Measurements from ENCODE around the gene MYO5B. TPM values are rescaled to one million over a fixed set of nuclear protein-coding genes. Genes with fewer than 3 reads are reported as not detected.

The MYO5B gene
- total RNA-seq, 2 experiments from 2014 or later: not detected

- H3K9me3 Mint-ChIP-seq: no peaks in the 10 kb centered on the region
- H3K4me3 Mint-ChIP-seq: no peak overlapping the region
- peaks cover 2% of the 10 kb centered on the region for H3K27me3 Mint-ChIP-seq
- POLR2A ChIA-PET: no interaction called here
- no peak overlapping the region for H3K27ac Mint-ChIP-seq
- H3K36me3 Mint-ChIP-seq: no peaks in the 10 kb centered on the region
- H3K4me1 Mint-ChIP-seq: peaks cover 4% of the 10 kb centered on the region
- ATAC-seq (ENCODE audit: low read depth) (no peak), DNase-seq (no peak)
Measured at GRCh38 chr18:50075772-50076171, 119.2 kb downstream of the MYO5B start.

DNA sequence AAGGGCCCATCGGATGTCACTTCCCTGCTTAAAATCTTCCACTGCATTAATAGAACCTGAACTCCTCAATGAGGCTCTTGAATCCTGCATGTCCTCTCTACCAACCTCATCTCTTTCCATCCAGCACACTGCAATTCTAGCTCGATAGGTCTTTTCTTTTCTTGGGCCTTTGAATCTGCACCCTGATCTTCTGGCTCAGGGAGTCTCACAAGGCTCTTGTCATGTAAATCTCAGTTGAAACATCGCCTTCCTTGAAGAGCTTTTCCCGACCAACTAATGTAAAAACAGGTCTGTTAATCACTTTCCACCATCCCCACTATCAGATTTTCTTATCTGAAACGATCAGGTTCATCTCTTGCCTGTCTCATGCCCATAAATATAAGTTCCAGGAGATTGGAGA is 120.5 kb downstream of the MYO5B start:
- Mint-ChIP-seq H3K9me3 (no peaks in the 10 kb centered on the region), H3K4me1 (peaks cover 4% of the 10 kb centered on the region), H3K27me3 (peaks cover 3% of the 10 kb centered on the region), H3K36me3 (no peaks in the 10 kb centered on the region), H3K4me3 (no peak overlapping the region), H3K27ac (no peak overlapping the region)
- ATAC-seq (ENCODE audit: low read depth) (no peak), DNase-seq (no peak)
- POLR2A ChIA-PET: no interaction called here

DNA sequence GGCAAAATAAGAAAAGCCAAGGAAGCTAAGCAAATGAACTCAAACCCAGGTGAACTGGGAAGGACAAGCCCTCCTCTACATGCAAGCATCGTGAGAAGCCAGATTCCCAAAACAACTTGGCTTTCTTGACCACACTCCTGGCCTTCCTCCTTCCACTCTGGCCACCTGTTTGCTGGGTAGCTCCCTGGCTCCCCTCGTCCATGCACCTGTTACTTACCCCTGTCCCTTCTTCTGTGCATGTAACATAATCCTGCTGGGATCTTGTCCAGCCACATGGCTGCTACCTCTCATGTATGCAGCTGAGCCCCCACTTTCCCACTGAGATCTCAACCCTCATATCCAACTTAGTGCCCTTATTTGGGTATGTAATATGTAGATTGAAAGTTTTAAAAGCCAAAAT is 121.6 kb downstream of the MYO5B start:
- Mint-ChIP-seq H3K9me3 (no peaks in the 10 kb centered on the region), H3K4me1 (peaks cover 4% of the 10 kb centered on the region), H3K4me3 (no peak overlapping the region), H3K36me3 (no peaks in the 10 kb centered on the region), H3K27me3 (peaks cover 4% of the 10 kb centered on the region), H3K27ac (no peak overlapping the region)
- POLR2A ChIA-PET: no interaction called here
- DNase-seq (no peak), ATAC-seq (ENCODE audit: low read depth) (no peak)

- ATAC-seq (ENCODE audit: low read depth) (no peak), DNase-seq (no peak)
- Mint-ChIP-seq H3K4me1 (peaks cover 4% of the 10 kb centered on the region), H3K36me3 (no peaks in the 10 kb centered on the region), H3K4me3 (no peak overlapping the region), H3K27me3 (peaks cover 2% of the 10 kb centered on the region), H3K27ac (no peak overlapping the region), H3K9me3 (no peaks in the 10 kb centered on the region)
- POLR2A ChIA-PET: no interaction called here
Measured at GRCh38 chr18:50072146-50072545, 122.8 kb downstream of the MYO5B start.

DNA sequence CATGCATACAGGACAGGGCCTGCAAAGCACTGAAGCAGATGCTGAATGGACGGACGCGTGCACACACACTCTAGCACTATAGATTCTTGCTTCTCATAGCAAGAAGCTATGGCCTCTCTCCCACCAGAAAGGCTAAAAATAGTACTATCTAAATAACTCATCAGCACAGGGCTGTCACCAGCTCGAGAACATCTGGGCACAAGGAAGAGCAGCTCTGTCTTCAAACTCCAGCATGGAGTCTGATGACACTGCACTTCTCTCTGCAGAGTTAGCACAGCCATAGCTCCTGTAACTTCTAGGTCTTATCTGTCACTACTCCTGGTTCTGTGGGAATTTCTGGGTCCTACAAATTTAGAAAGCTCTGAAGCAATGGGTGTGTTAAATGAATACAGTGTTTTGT is 123.5 kb downstream of the MYO5B start:
- H3K9me3 Mint-ChIP-seq: no peaks in the 10 kb centered on the region
- H3K4me1 Mint-ChIP-seq: peaks cover 4% of the 10 kb centered on the region
- H3K36me3 Mint-ChIP-seq: no peaks in the 10 kb centered on the region
- POLR2A ChIA-PET: no interaction called here
- DNase-seq (no peak), ATAC-seq (ENCODE audit: low read depth) (no peak)
- H3K27me3 Mint-ChIP-seq: peaks cover 6% of the 10 kb centered on the region
- H3K4me3 Mint-ChIP-seq: no peak overlapping the region
- no peak overlapping the region for H3K27ac Mint-ChIP-seq

DNA sequence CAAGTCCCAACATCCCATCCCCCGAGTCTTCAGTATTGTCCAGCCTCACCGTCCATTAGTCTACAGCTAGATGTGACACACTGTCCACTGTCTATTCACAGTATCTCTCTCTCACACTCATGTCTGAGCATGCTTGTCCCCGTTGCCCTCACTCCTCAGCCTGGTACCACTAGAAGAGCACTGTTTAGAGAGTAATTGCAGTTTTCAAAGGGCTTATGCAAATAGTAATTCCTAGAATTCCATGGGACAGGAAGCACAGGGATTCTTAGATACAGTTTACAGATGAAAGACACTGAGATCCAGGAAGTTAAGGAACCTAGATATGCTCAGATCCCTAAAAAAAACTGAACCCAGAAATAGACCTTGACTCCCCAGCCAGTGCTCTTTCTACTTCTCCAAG is 125.5 kb downstream of the MYO5B start:
- H3K27ac Mint-ChIP-seq: no peak overlapping the region
- no peaks in the 10 kb centered on the region for H3K36me3 Mint-ChIP-seq
- DNase-seq: no peak
- ATAC-seq (ENCODE audit: low read depth): no peak
- H3K4me1 Mint-ChIP-seq: no peaks in the 10 kb centered on the region
- no peak overlapping the region for H3K4me3 Mint-ChIP-seq
- H3K9me3 Mint-ChIP-seq: no peaks in the 10 kb centered on the region
- POLR2A ChIA-PET: no interaction called here
- peaks cover 16% of the 10 kb centered on the region for H3K27me3 Mint-ChIP-seq

GRCh38 chr18:50065527-50065926 is 129.4 kb downstream of the MYO5B start:
- POLR2A ChIA-PET: no interaction called here
- Mint-ChIP-seq H3K9me3 (no peaks in the 10 kb centered on the region), H3K4me3 (no peak overlapping the region), H3K4me1 (no peaks in the 10 kb centered on the region), H3K27ac (no peak overlapping the region), H3K27me3 (peaks cover 19% of the 10 kb centered on the region), H3K36me3 (no peaks in the 10 kb centered on the region)
- no peak for ATAC-seq (ENCODE audit: low read depth)
- DNase-seq: no peak

DNA sequence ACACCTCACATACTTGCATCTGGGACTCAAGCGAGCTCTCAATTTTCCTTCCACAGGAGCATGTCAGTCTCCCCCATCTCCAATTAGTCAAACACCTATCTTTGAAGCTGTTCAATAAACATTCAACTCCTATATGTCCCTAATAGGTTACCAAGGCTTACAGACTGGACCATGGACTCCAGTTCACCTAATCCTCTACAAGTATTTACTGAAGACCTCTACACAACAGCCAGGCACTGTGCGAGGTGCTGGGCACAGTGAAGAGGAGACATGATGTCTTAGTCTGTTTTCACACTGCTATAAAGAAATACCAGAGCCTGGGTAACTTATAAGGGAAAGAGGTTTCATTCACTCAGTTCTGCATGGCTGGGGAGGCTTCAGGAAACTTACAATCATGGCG is 129.9 kb downstream of the MYO5B start:
- Mint-ChIP-seq H3K4me1 (no peaks in the 10 kb centered on the region), H3K4me3 (no peak overlapping the region), H3K9me3 (no peaks in the 10 kb centered on the region), H3K27me3 (peaks cover 19% of the 10 kb centered on the region), H3K27ac (no peak overlapping the region), H3K36me3 (no peaks in the 10 kb centered on the region)
- ATAC-seq (ENCODE audit: low read depth): no peak
- POLR2A ChIA-PET: no interaction called here
- DNase-seq: no peak

- H3K4me3 Mint-ChIP-seq: no peak overlapping the region
- H3K27ac Mint-ChIP-seq: no peak overlapping the region
- POLR2A ChIA-PET: no interaction called here
- peaks cover 25% of the 10 kb centered on the region for H3K27me3 Mint-ChIP-seq
- no peaks in the 10 kb centered on the region for H3K36me3 Mint-ChIP-seq
- no peaks in the 10 kb centered on the region for H3K9me3 Mint-ChIP-seq
- ATAC-seq (ENCODE audit: low read depth): no peak
- DNase-seq: no peak
- no peaks in the 10 kb centered on the region for H3K4me1 Mint-ChIP-seq
Measured at GRCh38 chr18:50061876-50062517, 132.9 kb downstream of the MYO5B start.

- H3K9me3 Mint-ChIP-seq: no peaks in the 10 kb centered on the region
- DNase-seq (no peak), ATAC-seq (ENCODE audit: low read depth) (no peak)
- H3K4me3 Mint-ChIP-seq: no peak overlapping the region
- POLR2A ChIA-PET: no interaction called here
- peaks cover 20% of the 10 kb centered on the region for H3K27me3 Mint-ChIP-seq
- no peak overlapping the region for H3K27ac Mint-ChIP-seq
- no peaks in the 10 kb centered on the region for H3K36me3 Mint-ChIP-seq
- no peaks in the 10 kb centered on the region for H3K4me1 Mint-ChIP-seq
Measured at GRCh38 chr18:50060822-50061221, 134.1 kb downstream of the MYO5B start.

- peaks cover 16% of the 10 kb centered on the region for H3K27me3 Mint-ChIP-seq
- no peak for ATAC-seq (ENCODE audit: low read depth)
- H3K27ac Mint-ChIP-seq: no peak overlapping the region
- no peak for DNase-seq
- no peaks in the 10 kb centered on the region for H3K9me3 Mint-ChIP-seq
- no peaks in the 10 kb centered on the region for H3K36me3 Mint-ChIP-seq
- H3K4me1 Mint-ChIP-seq: no peaks in the 10 kb centered on the region
- no peak overlapping the region for H3K4me3 Mint-ChIP-seq
- POLR2A ChIA-PET: no interaction called here
Measured at GRCh38 chr18:50058731-50059130, 136.2 kb downstream of the MYO5B start.

- POLR2A ChIA-PET: no interaction called here
- Mint-ChIP-seq H3K27ac (no peak overlapping the region), H3K36me3 (no peaks in the 10 kb centered on the region), H3K27me3 (peaks cover 16% of the 10 kb centered on the region), H3K4me3 (no peak overlapping the region), H3K4me1 (no peaks in the 10 kb centered on the region), H3K9me3 (no peaks in the 10 kb centered on the region)
- DNase-seq (no peak), ATAC-seq (ENCODE audit: low read depth) (no peak)
Measured at GRCh38 chr18:50057009-50057408, 137.9 kb downstream of the MYO5B start.

- ATAC-seq (ENCODE audit: low read depth): no peak
- Mint-ChIP-seq H3K9me3 (peaks cover 1% of the 10 kb centered on the region), H3K36me3 (no peaks in the 10 kb centered on the region), H3K4me1 (no peaks in the 10 kb centered on the region), H3K27me3 (peaks cover 16% of the 10 kb centered on the region), H3K4me3 (no peak overlapping the region), H3K27ac (no peak overlapping the region)
- POLR2A ChIA-PET: no interaction called here
- DNase-seq: no peak
Measured at GRCh38 chr18:50056185-50056584, 138.8 kb downstream of the MYO5B start.

- POLR2A ChIA-PET: no interaction called here
- peaks cover 1% of the 10 kb centered on the region for H3K9me3 Mint-ChIP-seq
- peaks cover 12% of the 10 kb centered on the region for H3K27me3 Mint-ChIP-seq
- no peak for DNase-seq
- H3K4me3 Mint-ChIP-seq: no peak overlapping the region
- no peak overlapping the region for H3K27ac Mint-ChIP-seq
- H3K36me3 Mint-ChIP-seq: no peaks in the 10 kb centered on the region
- ATAC-seq (ENCODE audit: low read depth): no peak
- no peaks in the 10 kb centered on the region for H3K4me1 Mint-ChIP-seq
Measured at GRCh38 chr18:50055488-50055887, 139.5 kb downstream of the MYO5B start.

GRCh38 chr18:50053111-50053510 is 141.8 kb downstream of the MYO5B start:
- H3K27ac Mint-ChIP-seq: no peak overlapping the region
- H3K4me3 Mint-ChIP-seq: no peak overlapping the region
- H3K27me3 Mint-ChIP-seq: peaks cover 4% of the 10 kb centered on the region
- H3K9me3 Mint-ChIP-seq: peaks cover 1% of the 10 kb centered on the region
- H3K36me3 Mint-ChIP-seq: no peaks in the 10 kb centered on the region
- no peaks in the 10 kb centered on the region for H3K4me1 Mint-ChIP-seq
- no peak for ATAC-seq (ENCODE audit: low read depth)
- no peak for DNase-seq
- POLR2A ChIA-PET: no interaction called here

All from activated naive CD8-positive, alpha-beta T cell treated with anti-CD3 and anti-CD28 coated beads, Interleukin-2, amount 10 ng/mL, durations not matched to agents 7 days and 5 days (primary cell).